Activated naive CD8-positive, alpha-beta T cell treated with anti-CD3 and anti-CD28 coated beads, Interleukin-2, amount 50 U/mL, for 24 hours (primary cell): Measurements from ENCODE around the gene SP6.

Experiments
- ATAC-seq: fragments of 150-1000 bp; cut with Tn5 transposase; one replicate; pipeline ENCODE4 v1.10.0; 2021
- DNase-seq: peaks from one replicate; pipeline ENCODE4 v3.0.0; 2021
- H3K27ac Mint-ChIP-seq: one replicate; pipeline ENCODE4 v1.8.0; 2021; ENCODE audit warnings: mild to moderate bottlenecking, mixed read lengths
- H3K27me3 Mint-ChIP-seq: one replicate; pipeline ENCODE4 v1.8.0; 2021; ENCODE audit warnings: mixed read lengths
- H3K36me3 Mint-ChIP-seq: one replicate; pipeline ENCODE4 v1.8.0; 2021; ENCODE audit warnings: low read depth, mixed read lengths
- H3K4me1 Mint-ChIP-seq: one replicate; pipeline ENCODE4 v1.8.0; 2021; ENCODE audit warnings: mixed read lengths
- H3K4me3 Mint-ChIP-seq: one replicate; pipeline ENCODE4 v1.8.0; 2021; ENCODE audit warnings: mild to moderate bottlenecking, moderate library complexity, mixed read lengths
- H3K9me3 Mint-ChIP-seq: one replicate; pipeline ENCODE4 v1.8.0; 2021; ENCODE audit warnings: mixed read lengths

SP6 gene

GRCh38 chr17:47850692-47851573 lies at the start of gene SP6:
Gene SP6, minus strand, starts transcription at chr17:47851163. Its CDS starts 2,734 bp downstream, at chr17:47848429.
- ATAC-seq (peak; percentile 79), DNase-seq (peak; percentile 73)
- Mint-ChIP-seq H3K4me3 (peak within 1 kb of the TSS; percentile 24), H3K4me1 (peaks cover 19% of the 10 kb centered on the region), H3K36me3 (no peaks in the 10 kb centered on the region), H3K27ac (no peak within 1 kb of the TSS), H3K27me3 (peaks cover 84% of the 10 kb centered on the region), H3K9me3 (no peaks in the 10 kb centered on the region)

DNA sequence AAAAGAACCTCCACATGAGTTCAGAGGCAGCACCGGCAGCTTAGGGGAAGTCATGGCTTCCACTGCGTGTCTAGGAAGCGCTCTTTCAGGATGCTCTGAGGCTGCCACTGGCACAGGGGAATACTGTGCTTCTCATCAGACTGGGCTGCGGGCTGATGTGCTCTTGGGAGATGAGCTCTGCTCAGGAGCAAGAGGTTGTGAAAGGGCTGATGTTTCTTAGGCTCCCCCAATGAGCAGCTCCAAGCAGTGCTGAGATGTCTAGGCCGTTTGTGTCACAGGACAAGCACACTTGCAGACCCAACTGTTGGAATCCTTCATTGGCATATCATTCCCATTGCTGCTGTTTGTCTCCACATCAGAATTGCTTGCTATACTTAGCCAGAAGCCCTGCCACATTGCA lies 48.7 kb upstream of the SP6 start:
- Mint-ChIP-seq H3K4me1 (peaks cover 38% of the 10 kb centered on the region), H3K4me3 (no peak overlapping the region), H3K27me3 (peaks cover 4% of the 10 kb centered on the region), H3K27ac (no peak overlapping the region), H3K9me3 (no peaks in the 10 kb centered on the region), H3K36me3 (peaks cover 14% of the 10 kb centered on the region)
- DNase-seq (no peak), ATAC-seq (no peak)

DNA sequence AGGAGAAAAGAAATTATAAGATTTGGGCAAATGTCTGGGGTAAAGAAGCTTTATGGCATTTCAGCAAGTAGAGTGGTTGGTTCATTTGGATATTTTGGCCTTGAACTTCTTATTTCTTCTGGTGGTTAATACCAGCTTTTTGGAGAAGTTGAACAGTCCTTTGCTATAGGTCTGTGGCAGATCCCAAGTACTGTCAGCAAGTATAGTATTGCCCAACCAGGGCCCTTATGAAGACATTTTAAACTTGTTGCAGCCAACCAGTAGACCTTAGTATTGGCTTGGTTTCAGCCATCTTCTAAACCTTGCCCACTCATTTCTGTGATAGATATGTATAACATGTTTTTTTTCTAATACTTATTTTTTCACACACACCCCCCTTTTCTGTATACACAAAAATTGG lies 47.3 kb upstream of the SP6 start:
- Mint-ChIP-seq H3K27me3 (peaks cover 4% of the 10 kb centered on the region), H3K4me3 (no peak overlapping the region), H3K9me3 (no peaks in the 10 kb centered on the region), H3K36me3 (peaks cover 14% of the 10 kb centered on the region), H3K4me1 (peaks cover 40% of the 10 kb centered on the region), H3K27ac (no peak overlapping the region)
- no peak for ATAC-seq
- no peak for DNase-seq

DNA sequence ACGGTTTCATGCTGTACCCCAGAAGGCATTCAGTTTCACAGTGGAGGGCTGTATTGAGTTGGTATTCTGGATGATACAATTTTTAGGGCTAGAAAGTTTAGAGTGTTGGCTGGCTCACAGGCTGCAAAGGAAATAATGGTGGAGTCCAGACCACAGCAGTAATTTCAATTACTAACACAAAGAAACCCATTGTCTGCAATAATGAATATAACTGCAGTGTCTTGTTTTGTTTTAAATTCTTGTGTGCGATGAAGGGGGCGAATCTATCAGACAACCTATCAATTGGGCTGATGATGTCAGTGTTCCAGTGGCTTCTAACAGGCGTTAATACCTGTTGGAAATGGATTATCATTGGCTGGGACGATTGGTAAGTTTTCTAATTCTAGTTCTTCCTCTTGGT lies 46.6 kb upstream of the SP6 start:
- Mint-ChIP-seq H3K4me1 (peaks cover 40% of the 10 kb centered on the region), H3K36me3 (peaks cover 14% of the 10 kb centered on the region), H3K27me3 (peaks cover 4% of the 10 kb centered on the region), H3K4me3 (peak overlapping the region; percentile 96), H3K9me3 (no peaks in the 10 kb centered on the region), H3K27ac (peak overlapping the region; percentile 84)
- DNase-seq: no peak
- ATAC-seq: no peak

GRCh38 chr17:47896672-47897490 lies 45.9 kb upstream of the SP6 start:
- ATAC-seq (no peak), DNase-seq (no peak)
- Mint-ChIP-seq H3K27me3 (peaks cover 4% of the 10 kb centered on the region), H3K27ac (peak overlapping the region; percentile 84), H3K4me3 (peak overlapping the region; percentile 96), H3K4me1 (peaks cover 37% of the 10 kb centered on the region), H3K9me3 (no peaks in the 10 kb centered on the region), H3K36me3 (peaks cover 12% of the 10 kb centered on the region)

DNA sequence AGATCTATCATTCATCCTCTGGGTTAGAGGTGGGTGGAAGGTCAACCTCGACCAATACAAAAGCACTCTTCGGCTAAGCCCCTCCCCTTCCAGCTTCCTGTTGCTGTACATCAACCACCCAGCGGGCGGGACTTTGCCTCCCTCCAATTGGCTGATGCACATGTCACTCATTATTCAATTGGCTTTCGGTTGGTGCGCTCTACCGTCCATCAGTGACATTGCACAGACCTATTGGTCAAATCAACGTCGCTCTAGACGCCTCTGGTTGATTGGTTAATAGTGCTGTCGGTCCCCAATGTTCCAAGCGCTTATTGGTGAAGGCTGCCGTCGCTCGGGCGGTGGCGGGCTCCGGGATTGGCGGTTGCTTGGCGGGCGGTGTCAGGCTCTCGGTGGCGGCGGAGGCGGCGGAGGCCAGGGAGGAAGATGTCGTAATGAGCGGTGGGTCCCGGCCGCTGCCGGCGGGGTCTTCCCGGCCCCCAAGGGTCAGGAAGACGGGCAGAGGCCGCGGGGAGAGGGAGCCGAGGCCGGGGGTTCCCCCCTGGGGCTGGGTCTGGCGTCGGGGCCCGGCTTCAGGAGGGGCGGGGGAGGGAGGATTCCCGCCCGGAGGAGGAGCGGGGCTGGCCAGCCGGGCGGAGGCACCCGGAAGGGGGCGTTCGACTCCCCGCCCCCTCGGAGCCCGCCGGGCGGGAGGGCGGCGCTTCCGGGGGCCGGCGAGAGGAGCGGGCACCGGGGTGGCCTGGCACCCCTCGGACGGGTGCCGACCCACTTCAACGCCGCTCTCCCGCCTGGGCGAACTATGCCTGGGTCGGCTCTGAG lies 45.1 kb upstream of the SP6 start, which contains the start of gene SP2:
TSS of gene SP2 (plus strand) at position 381 of the 816 bp plus-strand sequence. CDS start at position 432, 51 bp downstream.
- ATAC-seq: peak; percentile 97
- Mint-ChIP-seq H3K27ac (peak within 1 kb of the TSS; percentile 96), H3K4me3 (peak within 1 kb of the TSS; percentile 96), H3K27me3 (peaks cover 4% of the 10 kb centered on the region), H3K4me1 (peaks cover 37% of the 10 kb centered on the region), H3K36me3 (peaks cover 12% of the 10 kb centered on the region), H3K9me3 (no peaks in the 10 kb centered on the region)
- DNase-seq: peak; percentile 97

DNA sequence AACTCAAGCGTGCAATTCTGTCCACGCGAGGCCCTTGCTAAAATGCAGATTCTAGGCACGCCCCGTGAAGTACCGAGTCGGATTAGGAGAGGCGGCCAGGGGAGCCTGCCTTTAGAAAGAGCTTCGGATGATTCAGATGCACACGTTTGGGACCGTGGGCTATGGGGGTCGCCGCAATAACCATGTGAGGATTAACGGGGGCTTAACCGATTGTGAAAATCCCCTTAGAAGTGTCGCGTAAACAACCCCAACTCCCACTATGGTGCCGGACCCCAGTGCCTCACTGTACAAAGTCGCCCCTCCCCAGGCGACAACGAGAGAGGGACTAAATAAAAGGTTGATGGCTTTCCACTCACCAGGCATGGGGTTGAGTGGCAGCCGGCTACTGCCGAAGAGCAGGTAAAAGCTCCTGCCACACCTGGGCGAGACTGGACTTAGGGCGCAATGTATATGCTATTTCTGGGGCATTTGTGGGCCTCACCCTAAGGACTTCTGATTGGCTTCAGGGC lies 44.4 kb upstream of the SP6 start:
- Mint-ChIP-seq H3K4me3 (peak overlapping the region; percentile 96), H3K4me1 (peaks cover 37% of the 10 kb centered on the region), H3K9me3 (no peaks in the 10 kb centered on the region), H3K27ac (peak overlapping the region; percentile 96), H3K36me3 (peaks cover 12% of the 10 kb centered on the region), H3K27me3 (peaks cover 4% of the 10 kb centered on the region)
- DNase-seq: no peak
- no peak for ATAC-seq

DNA sequence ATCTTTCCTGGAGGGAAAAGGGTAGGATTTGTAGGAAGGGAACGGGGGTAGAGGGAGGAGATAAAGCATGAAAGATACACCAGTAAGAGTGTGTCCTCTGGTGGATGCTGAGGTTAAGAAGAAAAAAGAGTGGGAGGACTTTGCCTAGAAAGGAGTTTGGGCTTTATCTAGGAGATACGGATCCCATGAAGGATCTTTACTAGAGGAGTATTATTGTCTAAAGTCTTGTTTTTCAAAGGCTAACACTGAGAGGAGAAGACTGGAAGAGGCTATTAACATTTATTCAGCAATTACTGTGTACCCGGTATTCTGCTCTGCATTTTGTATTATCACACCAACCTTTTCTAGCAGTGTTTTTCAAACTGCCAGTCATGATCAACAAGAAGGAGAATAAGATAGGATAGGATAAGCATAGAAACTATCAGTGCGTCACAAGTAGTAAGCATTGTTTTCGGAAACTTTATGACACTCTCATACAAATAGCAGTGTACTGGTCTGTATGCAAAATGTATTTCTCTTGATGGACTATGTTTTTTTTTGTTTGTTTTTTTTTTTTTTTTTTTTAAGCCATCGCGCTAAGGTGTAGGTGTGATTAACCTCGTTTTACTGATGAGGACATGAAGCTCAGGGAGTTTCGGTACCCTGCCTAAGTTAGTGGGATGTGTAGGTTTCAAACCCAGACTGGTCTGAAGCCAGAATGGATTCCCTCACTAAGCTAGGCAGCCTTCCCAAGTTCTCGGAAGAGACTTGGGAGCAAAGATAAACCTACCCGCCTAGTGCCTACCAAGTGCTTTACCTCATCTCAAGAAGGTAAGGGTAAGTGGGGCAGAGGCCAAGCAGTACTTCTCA lies 43.8 kb upstream of the SP6 start:
- H3K27me3 Mint-ChIP-seq: peaks cover 4% of the 10 kb centered on the region
- DNase-seq: no peak
- H3K36me3 Mint-ChIP-seq: peaks cover 8% of the 10 kb centered on the region
- peaks cover 35% of the 10 kb centered on the region for H3K4me1 Mint-ChIP-seq
- no peak for ATAC-seq
- peak overlapping the region; percentile 96 for H3K27ac Mint-ChIP-seq
- H3K4me3 Mint-ChIP-seq: peak overlapping the region; percentile 96
- H3K9me3 Mint-ChIP-seq: no peaks in the 10 kb centered on the region

- H3K36me3 Mint-ChIP-seq: no peaks in the 10 kb centered on the region
- no peak overlapping the region for H3K4me3 Mint-ChIP-seq
- H3K27ac Mint-ChIP-seq: no peak overlapping the region
- no peak for ATAC-seq
- DNase-seq: no peak
- peaks cover 4% of the 10 kb centered on the region for H3K27me3 Mint-ChIP-seq
- H3K9me3 Mint-ChIP-seq: no peaks in the 10 kb centered on the region
- H3K4me1 Mint-ChIP-seq: peaks cover 12% of the 10 kb centered on the region
Observed at GRCh38 chr17:47891545-47892088, 40.7 kb upstream of the SP6 start.

DNA sequence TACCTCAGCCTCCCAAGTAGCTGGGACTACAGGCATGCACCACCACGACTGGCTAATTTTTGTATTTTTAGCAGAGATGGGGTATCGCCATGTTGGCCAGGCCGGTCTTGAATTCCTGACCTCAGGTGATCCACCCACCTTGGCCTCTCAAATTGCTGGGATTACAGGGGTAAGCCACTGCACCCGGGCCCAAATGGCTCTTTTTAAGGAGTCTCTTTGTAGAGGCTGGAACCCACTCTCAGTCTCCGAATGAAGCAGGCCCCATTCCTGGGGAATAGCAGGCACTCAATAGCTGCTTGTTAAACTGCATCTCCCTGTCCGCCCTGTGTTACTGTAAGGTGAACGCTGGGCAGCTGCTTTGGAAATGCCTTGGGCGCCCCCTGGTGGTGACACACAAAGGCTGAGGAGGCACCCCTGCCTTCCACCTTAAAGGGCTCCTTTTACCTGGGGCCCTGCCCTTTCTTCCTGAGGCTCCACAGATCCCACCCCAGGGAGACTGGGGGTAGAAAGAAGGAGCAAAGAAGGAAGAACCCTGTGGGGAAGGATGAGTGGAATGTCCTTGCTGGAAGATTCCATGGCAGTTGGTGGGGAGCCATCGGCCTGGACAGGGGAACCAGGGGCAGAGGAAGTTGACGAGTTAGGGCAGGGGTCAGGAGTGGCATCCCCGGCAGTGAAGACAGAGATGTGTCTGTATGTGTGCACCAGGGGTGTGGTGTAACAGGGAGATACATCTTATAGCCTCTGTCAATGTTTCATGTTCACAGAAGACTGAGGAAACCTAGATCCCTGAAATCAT lies 39.0 kb upstream of the SP6 start:
- Mint-ChIP-seq H3K27me3 (no peaks in the 10 kb centered on the region), H3K36me3 (no peaks in the 10 kb centered on the region), H3K4me3 (no peak overlapping the region), H3K9me3 (no peaks in the 10 kb centered on the region), H3K27ac (no peak overlapping the region), H3K4me1 (peaks cover 13% of the 10 kb centered on the region)
- DNase-seq: peak; percentile 94
- ATAC-seq: peak; percentile 93

- Mint-ChIP-seq H3K36me3 (no peaks in the 10 kb centered on the region), H3K27ac (no peak overlapping the region), H3K9me3 (no peaks in the 10 kb centered on the region), H3K4me3 (no peak overlapping the region), H3K4me1 (peaks cover 17% of the 10 kb centered on the region), H3K27me3 (no peaks in the 10 kb centered on the region)
- no peak for DNase-seq
- no peak for ATAC-seq
Observed at GRCh38 chr17:47888293-47888692, 37.3 kb upstream of the SP6 start.

DNA sequence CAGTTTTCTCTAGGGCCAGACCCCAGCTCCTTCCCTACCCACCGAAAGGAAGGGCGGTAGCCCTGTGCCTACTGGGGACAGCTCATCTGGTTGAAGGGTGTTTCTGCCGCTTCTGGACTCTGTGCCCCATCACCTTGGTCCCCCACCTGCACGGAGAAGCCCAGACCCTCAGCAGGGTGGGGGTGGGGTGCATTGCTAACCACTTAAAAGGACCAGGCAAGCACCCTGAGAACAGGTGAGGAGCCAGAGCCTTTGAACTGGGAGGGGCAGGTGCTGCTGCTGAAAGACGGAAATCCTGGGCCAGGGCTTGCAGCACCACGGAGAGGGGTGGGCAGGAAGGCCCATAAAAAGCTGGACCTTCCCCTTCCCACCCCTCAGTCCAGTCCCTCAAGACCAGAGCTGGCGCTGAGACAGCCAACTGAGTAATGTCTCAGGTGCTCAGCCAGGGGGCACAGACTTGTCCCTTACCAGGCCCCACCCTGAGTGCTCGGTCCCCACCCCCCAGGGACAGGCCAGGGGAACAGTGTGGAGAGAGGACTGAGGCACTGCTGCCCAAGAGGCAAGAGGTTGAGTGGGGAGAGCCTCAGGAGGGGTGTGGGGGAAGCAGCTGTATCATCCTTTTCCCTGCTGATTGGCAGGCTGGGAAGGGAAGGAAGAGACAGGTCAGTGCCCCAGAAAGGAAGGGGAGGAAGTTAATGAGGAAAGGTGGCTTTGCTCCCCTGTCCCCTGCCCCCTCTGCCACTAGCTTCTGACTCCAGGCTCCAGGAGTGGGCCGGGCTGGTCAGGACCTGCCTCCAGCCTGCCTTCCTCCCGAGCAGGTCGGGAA lies 34.2 kb upstream of the SP6 start:
- ATAC-seq: no peak
- H3K36me3 Mint-ChIP-seq: no peaks in the 10 kb centered on the region
- no peak overlapping the region for H3K4me3 Mint-ChIP-seq
- H3K27me3 Mint-ChIP-seq: peaks cover under 1% of the 10 kb centered on the region
- H3K9me3 Mint-ChIP-seq: no peaks in the 10 kb centered on the region
- no peak for DNase-seq
- H3K4me1 Mint-ChIP-seq: peaks cover 19% of the 10 kb centered on the region
- no peak overlapping the region for H3K27ac Mint-ChIP-seq
